Hepatocyte (in vitro differentiated cells): Measurements from ENCODE around the gene SLC12A5. TPM values are rescaled to one million over a fixed set of nuclear protein-coding genes. Genes with fewer than 3 reads are reported as not detected.

Experiments used
- DNase-seq: peaks from one replicate; pipeline ENCODE4 v3.0.0-alpha.2; 2016; ENCODE audit warnings: low spot score
- H2AFZ ChIP-seq: fragments of 200-600 bp; sonication (generic); 2 replicates; pipeline ENCODE4 v1.6.0; 2016; ENCODE audit warnings: antibody characterized with exemption, mild to moderate bottlenecking
- H3K27ac ChIP-seq: fragments of 200-600 bp; sonication (generic); 2 replicates; pipeline ENCODE4 v1.5.1; 2016; ENCODE audit warnings: mild to moderate bottlenecking
- H3K27me3 ChIP-seq: fragments of 200-600 bp; sonication (generic); 2 replicates; pipeline ENCODE4 v1.6.1; 2016
- H3K36me3 ChIP-seq: fragments of 200-600 bp; sonication (generic); replicated peaks from 2 replicates; pipeline ENCODE4 v1.5.1; 2016; ENCODE audit warnings: low read depth; ENCODE audit not compliant: insufficient read depth
- H3K4me1 ChIP-seq: fragments of 200-600 bp; sonication (generic); 2 replicates; pipeline ENCODE4 v1.5.1; 2016; ENCODE audit warnings: mild to moderate bottlenecking, moderate library complexity; ENCODE audit not compliant: insufficient read depth
- H3K4me2 ChIP-seq: fragments of 200-600 bp; sonication (generic); 2 replicates; pipeline ENCODE4 v1.6.0; 2016
- H3K4me3 ChIP-seq: fragments of 200-600 bp; sonication (generic); 2 replicates; pipeline ENCODE4 v1.5.1; 2016; ENCODE audit warnings: mild to moderate bottlenecking
- H3K79me2 ChIP-seq: fragments of 200-600 bp; sonication (generic); 2 replicates; pipeline ENCODE4 v1.6.0; 2017; ENCODE audit warnings: mild to moderate bottlenecking
- H3K9me2 ChIP-seq: fragments of 200-600 bp; sonication (generic); replicated peaks from 2 replicates; pipeline ENCODE4 v1.6.0; 2017; ENCODE audit warnings: mild to moderate bottlenecking; ENCODE audit not compliant: insufficient read depth
- H3K9me3 ChIP-seq: fragments of 200-600 bp; sonication (generic); 2 replicates; pipeline ENCODE4 v1.5.1; 2016; ENCODE audit warnings: low read depth, mild to moderate bottlenecking
- H4K20me1 ChIP-seq: fragments of 200-600 bp; sonication (generic); 2 replicates; pipeline ENCODE4 v1.6.0; 2016; ENCODE audit warnings: mild to moderate bottlenecking; ENCODE audit not compliant: insufficient read depth, poor library complexity, severe bottlenecking
- EZH2 ChIP-seq: fragments of 200-600 bp; sonication (generic); IDR thresholded peaks from 2 replicates; pipeline ENCODE4 v1.6.1; 2016; ENCODE audit warnings: antibody characterized with exemption, mild to moderate bottlenecking, borderline replicate concordance
- EZH2phosphoT487 ChIP-seq: fragments of 200-600 bp; sonication (generic); IDR thresholded peaks from one replicate; pipeline ENCODE4 v1.6.1; 2018; ENCODE audit warnings: antibody characterized with exemption, mild to moderate bottlenecking, low read depth, moderate library complexity; ENCODE audit not compliant: unreplicated experiment, severe bottlenecking
- WGBS: methylation state at CpG from one replicate; pipeline ENCODE4 v1.1.6; 2016; ENCODE audit warnings: low lambda C conversion rate; ENCODE audit errors: missing lambda C conversion rate; 5-methylcytosine and 5-hydroxymethylcytosine counted together
- polyA plus RNA-seq: library from polyadenylated mRNA; unstranded; fragments of >200 nt; fragmentation: Nextera tagmentation; extraction: Ambion mirVana; gene quantifications from 2 replicates; pipeline ENCODE4 v1.2.1, GENCODE V29; 2016
- total RNA-seq: library from RNA; depleted of rRNA; stranded (reverse); fragments of >200 nt; gene quantifications from 2 replicates; pipeline ENCODE4 v1.2.3, GENCODE V29; 2014
- TF ChIP-seq, protein P1 (sequence below): fragments of 200-600 bp; sonication (generic); IDR thresholded peaks from 2 replicates; pipeline ENCODE4 v1.5.1; 2016; ENCODE audit warnings: antibody characterized with exemption, mild to moderate bottlenecking; ENCODE audit not compliant: poor library complexity

Gene SLC12A5
- total and polyA plus RNA-seq, 2 experiments from 2014 or later, result 0.57 to 3.1 TPM

DNA sequence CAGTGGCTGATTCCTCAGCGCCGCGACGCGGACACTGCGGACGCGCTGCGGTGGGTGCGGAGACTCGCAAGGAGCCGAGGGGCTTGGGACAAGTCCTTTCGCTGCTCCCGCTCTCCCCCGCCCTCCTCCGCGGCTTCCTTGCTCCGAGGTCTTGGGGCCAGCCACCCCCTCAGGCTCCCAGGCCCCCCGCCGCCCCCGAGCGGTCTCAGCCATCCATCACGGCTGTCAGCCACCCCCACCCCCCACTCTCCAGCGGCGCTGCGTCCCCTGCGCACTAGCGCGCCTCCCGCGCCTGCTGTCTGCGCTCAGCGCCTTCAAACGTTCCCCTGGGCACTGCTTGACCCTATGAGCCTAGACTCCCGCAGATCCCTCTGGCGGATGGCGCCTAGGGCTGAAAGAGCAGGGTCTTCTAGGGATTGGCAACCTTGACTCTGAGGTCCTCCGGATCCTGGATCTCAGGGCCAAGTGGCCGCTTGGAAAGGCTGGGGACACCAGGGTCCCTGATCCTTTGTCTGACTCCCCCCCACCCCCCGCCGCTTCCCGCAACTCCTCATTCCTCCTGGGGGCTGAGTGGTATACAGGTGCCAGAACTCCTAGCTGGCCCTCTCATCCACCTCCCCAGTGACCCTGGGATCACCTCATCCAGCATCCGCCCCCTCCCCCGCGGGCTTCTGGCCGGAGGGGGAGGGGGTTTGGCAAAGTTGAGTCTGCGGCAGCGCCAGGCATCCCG, 1.4 kb downstream of the SLC12A5 start:
- Histone ChIP-seq H3K27me3 (peaks cover 84% of the 10 kb centered on the region), H3K9me3 (no peaks in the 10 kb centered on the region), H3K4me1 (no peaks in the 10 kb centered on the region), H3K4me2 (no peak overlapping the region), H3K79me2 (no peaks in the 10 kb centered on the region), H4K20me1 (no peaks in the 10 kb centered on the region), H2AFZ (no peak overlapping the region), H3K9me2 (no peaks in the 10 kb centered on the region), H3K27ac (no peak overlapping the region), H3K36me3 (no peaks in the 10 kb centered on the region), H3K4me3 (no peak overlapping the region)
- TF ChIP-seq, protein P1, sequence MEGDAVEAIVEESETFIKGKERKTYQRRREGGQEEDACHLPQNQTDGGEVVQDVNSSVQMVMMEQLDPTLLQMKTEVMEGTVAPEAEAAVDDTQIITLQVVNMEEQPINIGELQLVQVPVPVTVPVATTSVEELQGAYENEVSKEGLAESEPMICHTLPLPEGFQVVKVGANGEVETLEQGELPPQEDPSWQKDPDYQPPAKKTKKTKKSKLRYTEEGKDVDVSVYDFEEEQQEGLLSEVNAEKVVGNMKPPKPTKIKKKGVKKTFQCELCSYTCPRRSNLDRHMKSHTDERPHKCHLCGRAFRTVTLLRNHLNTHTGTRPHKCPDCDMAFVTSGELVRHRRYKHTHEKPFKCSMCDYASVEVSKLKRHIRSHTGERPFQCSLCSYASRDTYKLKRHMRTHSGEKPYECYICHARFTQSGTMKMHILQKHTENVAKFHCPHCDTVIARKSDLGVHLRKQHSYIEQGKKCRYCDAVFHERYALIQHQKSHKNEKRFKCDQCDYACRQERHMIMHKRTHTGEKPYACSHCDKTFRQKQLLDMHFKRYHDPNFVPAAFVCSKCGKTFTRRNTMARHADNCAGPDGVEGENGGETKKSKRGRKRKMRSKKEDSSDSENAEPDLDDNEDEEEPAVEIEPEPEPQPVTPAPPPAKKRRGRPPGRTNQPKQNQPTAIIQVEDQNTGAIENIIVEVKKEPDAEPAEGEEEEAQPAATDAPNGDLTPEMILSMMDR, result no peak
- TF ChIP-seq EZH2 (no peak), EZH2phosphoT487 (no peak)
- no peak for DNase-seq
- 35% methylated on average over 19 of the region's 49 CpGs for WGBS

DNA sequence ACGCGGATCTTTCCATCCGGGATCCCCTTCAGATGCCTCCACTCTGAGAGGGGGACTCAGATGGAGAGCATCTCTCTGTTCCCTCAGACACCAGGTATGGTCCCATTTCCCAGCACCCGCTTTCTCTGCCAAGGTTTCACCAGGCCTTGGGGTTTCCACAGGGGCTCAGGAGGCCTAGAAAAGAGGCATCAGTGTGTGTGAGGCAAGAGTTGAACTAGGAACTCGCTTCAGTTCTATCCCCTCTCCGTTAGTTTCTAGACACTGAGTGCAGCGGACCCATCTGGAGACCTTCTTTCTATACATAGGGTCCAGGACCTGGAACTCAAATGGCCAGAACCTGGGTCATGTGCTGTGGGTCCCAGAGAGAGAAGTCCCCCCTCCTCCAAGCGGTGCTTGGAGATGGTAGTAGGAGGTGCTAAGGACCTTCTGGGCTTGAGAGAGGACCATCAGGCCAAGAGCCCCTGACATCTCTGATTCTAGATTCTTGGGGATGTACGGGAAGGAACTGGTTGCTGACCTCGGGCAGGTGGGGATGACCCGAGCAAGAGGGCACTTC, 2.1 kb downstream of the SLC12A5 start:
- no peaks in the 10 kb centered on the region for H3K36me3 ChIP-seq
- H3K27me3 ChIP-seq, result peaks cover 80% of the 10 kb centered on the region
- no peak overlapping the region for H3K4me3 ChIP-seq
- 59% methylated on average over 11 of the region's 11 CpGs for WGBS
- DNase-seq, result no peak
- no peak overlapping the region for H3K4me2 ChIP-seq
- H2AFZ ChIP-seq, result no peak overlapping the region
- H3K4me1 ChIP-seq, result no peaks in the 10 kb centered on the region
- H3K9me2 ChIP-seq, result no peaks in the 10 kb centered on the region
- no peaks in the 10 kb centered on the region for H4K20me1 ChIP-seq
- no peak overlapping the region for H3K27ac ChIP-seq
- no peaks in the 10 kb centered on the region for H3K9me3 ChIP-seq
- TF ChIP-seq EZH2phosphoT487 (no peak), EZH2 (no peak)
- TF ChIP-seq, protein P1, result no peak
- H3K79me2 ChIP-seq, result no peaks in the 10 kb centered on the region

DNA sequence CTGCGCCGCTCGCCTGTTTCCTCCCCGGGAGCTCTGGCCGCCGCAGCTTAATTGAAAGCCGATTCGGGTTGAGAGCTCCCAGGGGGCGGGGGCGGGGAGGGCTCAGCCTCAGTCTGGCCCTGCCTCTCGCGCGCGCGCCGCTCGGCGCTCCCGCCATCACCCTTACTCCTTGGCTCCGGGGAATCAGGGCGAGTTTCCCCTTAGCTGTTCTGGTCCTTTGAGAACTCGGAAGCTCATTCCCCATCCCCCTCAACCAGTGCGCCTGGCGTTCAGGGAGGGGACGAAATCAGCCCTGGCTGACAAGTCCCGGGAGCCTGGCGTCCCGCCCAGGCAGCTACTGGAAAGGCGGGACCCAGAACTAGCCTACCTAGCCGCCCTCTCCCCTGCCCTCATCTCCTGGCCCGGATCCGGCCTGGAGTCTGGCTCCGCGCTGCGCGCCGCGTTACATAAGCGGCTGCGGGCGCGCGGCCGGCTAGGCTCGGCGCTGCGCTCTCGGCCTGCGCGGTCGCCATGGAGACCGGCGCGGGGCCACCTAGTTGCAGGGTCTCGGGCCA, 2.8 kb downstream of the SLC12A5 start:
- peaks cover 77% of the 10 kb centered on the region for H3K27me3 ChIP-seq
- H2AFZ ChIP-seq, result no peak overlapping the region
- DNase-seq, result no peak
- H4K20me1 ChIP-seq, result no peaks in the 10 kb centered on the region
- H3K79me2 ChIP-seq, result no peaks in the 10 kb centered on the region
- peak overlapping the region; percentile 57 for H3K4me2 ChIP-seq
- H3K27ac ChIP-seq, result no peak overlapping the region
- WGBS, result 2% methylated on average over 52 of the region's 55 CpGs
- H3K4me1 ChIP-seq, result no peaks in the 10 kb centered on the region
- no peaks in the 10 kb centered on the region for H3K9me3 ChIP-seq
- H3K36me3 ChIP-seq, result no peaks in the 10 kb centered on the region
- H3K4me3 ChIP-seq, result no peak overlapping the region
- H3K9me2 ChIP-seq, result no peaks in the 10 kb centered on the region
- TF ChIP-seq EZH2 (no peak), EZH2phosphoT487 (no peak)
- TF ChIP-seq, protein P1, result no peak
